Amygdala (tissue), 56 donors: ENCODE results near the gene ETS1.
A peak's percentile ranks its signal among the peaks of the same experiment; 100 is the strongest.

Source experiments
- DNase-seq, 56 donors: peaks; one replicate each; lab custom pipeline; 2025; lab: John Stamatoyannopoulos, UW

The ETS1 gene

DNA sequence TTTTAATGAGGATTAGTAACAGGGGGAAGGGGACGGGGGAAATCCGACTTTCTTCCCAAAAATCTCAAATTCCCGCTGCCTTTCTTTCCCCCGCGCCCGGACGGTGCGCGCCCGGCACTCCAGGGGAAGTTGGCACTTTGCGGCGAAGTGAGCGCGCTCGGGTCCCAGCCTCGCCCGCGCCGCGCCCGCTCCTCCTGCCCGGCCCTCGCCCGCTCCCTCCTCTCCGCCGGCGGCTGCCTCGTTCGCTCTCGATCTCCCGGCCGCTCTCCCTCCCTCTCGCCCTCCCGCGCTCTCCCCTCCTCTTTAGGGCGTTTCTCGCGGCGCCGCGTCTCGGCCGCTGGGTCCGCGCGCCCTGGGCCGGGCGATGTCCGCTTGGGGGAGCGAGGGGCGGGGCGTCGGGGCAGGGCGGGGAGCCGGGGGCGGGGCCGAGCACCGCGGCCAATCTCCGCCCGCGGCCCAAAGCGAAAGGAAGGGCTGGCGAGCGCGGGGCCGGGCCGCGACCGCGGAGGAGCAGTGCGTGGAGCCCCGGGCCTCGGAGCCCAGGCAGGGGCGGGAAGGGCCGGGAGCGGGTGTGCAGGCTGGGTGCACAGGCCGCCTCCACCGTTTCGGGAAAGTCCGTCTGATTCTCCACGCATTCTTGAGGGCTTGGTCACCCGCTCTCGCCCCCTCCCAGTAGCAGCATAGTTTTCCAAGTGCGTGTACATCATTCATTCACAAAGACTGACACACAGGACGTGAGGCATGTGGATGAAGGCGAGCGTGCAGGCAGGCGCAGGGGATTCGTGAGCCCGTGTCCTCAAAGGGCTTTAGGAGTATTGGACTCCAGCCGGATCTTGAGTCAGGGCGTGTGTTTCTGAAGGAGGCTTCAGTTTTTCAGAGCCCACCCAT is 65.1 kb downstream of the ETS1 start:
- peak; percentile 30 to 91 (median 83) for DNase-seq

GRCh38 chr11:128521682-128522054 is 65.7 kb downstream of the ETS1 start:
- DNase-seq: peak in 1 of 56 donors; percentile 35

DNA sequence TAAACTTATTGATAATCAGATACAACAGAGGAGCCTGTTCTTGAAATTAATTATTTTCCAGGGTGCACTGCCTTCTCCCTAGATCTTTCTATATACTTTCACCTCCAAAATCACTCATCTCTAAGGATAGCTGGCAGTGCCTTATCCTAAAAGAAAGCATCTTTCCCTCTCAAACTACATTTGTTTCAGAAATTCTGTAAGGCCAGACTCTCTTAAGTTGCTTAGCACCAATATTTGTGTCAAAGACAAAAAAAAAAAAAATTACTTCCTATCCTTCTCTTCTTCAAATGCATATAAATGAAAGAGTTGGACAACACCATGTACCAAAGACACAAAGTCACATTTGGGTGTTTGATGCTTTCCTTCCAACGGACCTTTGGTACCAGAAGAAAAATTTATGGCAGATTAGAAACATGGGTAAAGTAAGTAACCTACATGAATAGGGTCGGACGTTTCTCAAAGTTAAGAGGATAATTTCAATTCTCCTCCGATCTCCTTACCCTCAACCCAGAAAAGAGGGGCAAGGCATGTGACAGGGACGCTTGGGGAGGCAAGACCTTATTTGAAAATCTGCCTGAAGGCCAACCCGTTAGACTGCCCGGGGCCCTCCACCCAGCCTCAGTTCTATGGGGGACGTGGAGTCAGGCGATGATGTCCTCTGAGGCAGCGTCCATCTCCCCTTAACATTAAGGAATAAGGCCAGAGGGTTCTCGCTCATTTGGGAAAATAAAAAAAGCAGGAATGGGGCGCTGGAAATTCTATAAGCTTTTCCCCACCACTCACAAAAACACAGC is 66.3 kb downstream of the ETS1 start:
- DNase-seq: no peak

- DNase-seq: no peak
Measured at GRCh38 chr11:128520206-128520887, 67.0 kb downstream of the ETS1 start.

- DNase-seq: no peak
Measured at GRCh38 chr11:128519338-128519737, 68.0 kb downstream of the ETS1 start.

DNA sequence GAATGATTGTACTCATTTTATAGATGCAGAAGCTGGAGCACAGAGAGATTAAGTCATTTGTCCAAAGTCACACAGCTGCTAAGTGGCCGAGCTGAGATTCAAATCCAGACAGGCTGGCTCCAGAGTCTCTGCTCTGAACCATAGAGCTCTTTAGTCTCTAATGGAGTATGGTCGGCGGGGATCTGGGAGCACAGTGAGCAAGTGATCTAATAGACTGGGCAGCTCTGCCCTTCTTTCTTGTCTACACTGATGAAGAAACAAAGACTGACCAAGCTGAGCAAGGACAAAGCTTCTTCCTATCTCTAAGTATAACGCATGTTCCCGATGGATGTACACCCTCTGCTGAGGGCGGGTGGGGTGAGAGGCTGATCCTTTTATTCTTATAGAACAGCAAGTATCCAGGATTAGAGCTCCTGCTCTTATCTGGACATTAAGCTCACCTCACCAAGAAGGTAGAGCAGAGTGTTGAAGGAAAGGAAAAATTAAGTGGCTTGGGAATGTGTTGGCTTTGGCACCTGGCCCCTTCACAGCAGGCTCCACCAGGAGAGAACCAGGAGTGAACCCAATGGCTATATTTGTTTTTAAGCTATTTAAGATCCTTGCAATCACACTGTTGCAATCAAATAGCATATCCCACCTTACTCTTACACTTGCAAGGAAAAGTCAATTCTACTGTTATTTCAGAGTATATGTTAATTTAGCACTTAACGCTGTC is 68.7 kb downstream of the ETS1 start:
- no peak for DNase-seq

GRCh38 chr11:128517451-128518230 is 69.7 kb downstream of the ETS1 start:
- DNase-seq: no peak

- no peak for DNase-seq
Measured at GRCh38 chr11:128516886-128517285, 70.5 kb downstream of the ETS1 start.

GRCh38 chr11:128515826-128516778 is 71.3 kb downstream of the ETS1 start:
- no peak for DNase-seq

- no peak for DNase-seq
Measured at GRCh38 chr11:128515086-128515485, 72.3 kb downstream of the ETS1 start.

DNA sequence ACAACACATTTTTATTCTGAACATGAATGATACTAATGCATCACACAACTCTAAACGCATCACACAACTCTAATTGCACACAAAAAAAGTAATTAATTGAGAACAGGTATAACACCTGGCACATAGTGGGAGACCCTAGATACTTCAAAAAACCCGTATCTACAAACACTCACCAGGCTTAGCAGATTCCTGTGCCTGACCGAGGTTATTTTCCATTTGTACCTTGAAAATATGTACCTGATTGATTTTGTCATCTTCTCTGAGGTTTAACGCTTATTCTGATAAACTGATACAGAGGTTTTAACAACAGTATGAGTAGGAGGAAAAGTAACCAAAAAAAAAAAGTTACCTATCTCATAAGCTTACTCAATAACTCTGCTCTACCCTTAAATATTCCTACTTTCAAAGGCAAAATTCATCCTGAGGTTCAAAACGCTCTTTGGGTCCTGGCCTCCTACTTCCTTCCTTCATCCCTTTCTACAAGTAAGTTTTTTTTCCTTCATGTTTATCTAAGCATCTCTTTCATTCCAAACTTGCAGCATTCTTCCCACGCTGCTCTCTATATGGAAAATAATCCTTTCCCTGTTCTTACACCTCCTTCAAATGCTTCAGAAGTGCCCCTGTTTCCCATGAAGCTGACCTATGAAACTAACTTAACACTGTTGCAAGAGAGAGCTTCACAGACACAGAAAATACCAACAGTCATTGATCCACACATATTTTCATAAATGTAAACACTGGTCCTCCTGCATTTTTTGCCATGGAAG is 73.3 kb downstream of the ETS1 start:
- no peak for DNase-seq

GRCh38 chr11:128512474-128512996 is 74.8 kb downstream of the ETS1 start:
- DNase-seq: no peak

GRCh38 chr11:128511712-128512111 is 75.6 kb downstream of the ETS1 start:
- no peak for DNase-seq

DNA sequence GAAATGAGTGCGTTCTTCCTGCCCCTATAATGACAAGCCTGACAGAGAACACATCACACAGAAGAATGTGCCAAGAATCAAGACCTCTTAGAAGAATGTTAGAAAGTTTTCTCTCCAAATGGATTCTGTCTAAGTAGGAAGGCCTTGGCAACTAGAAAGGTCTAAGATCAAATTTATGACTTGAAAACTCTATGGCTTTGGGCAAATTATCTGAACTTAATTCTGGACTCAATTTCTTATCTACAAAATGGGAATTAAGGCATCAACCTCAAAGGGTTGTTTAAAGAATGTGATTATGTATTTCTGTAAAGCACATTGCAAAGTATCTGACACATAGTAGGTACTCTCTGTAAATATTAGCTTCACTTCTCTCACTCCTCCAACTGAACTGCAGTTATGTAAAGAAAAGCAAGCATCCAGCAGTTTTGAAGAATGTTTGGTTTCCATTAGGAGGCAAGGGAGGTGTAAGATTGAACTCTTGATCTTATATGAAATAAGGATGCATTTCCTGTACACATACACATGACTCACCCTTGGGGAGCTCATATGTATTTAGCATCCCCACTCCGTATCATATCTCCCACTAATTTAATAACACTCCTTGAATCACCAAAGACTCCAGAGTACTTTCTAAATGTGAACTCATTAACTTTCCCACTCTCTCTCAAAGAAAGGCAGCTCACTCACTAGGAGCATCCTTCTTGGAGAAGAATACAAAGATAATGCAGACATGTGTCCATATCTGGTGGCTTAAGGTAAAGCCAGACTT is 77.6 kb downstream of the ETS1 start:
- DNase-seq: no peak

GRCh38 chr11:128508770-128509510 is 78.4 kb downstream of the ETS1 start:
- DNase-seq: no peak

DNA sequence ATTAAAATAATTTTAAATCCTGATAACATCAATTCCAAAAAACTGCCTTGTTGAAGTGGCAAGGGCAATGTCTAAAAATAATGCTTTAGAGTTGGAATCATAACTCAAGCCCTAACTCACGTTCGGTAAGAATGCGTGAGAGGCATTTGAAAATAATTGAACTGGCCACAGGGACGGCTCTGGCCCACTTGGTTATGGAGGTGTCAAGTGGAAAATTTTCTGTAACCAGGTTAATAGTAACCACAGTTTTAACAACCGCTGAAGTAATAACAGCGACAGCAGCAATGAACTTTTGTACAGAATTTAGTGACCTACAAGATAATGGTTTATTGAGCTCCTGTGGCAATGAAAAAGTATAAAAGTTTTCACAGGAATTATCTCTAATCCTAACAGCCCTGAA is 79.4 kb downstream of the ETS1 start:
- DNase-seq: no peak
